Measurements from ENCODE around the gene MAP4K4. TPM values are rescaled to one million over a fixed set of nuclear protein-coding genes. Genes with fewer than 3 reads are reported as not detected.

Gene MAP4K4
- total RNA-seq, 1 donor from 2014 or later: 49.9 TPM

GRCh38 chr2:101692766-101693165 lies 4.7 kb upstream of the MAP4K4 start:
- DNase-seq (ENCODE audit: low spot score): no peak

- no peak for DNase-seq (ENCODE audit: low spot score)
These were observed 3.4 kb upstream of the MAP4K4 start for GRCh38 chr2:101693991-101694588.

GRCh38 chr2:101696272-101697123 lies 1.0 kb upstream of the MAP4K4 start:
- peak; percentile 52 for DNase-seq (ENCODE audit: low spot score)

GRCh38 chr2:101698014-101698843 lies 722 bp downstream of the MAP4K4 start:
- no peak for DNase-seq (ENCODE audit: low spot score)

GRCh38 chr2:101698844-101699754 lies 1.6 kb downstream of the MAP4K4 start:
- no peak for DNase-seq (ENCODE audit: low spot score)

GRCh38 chr2:101699755-101700461 lies 2.4 kb downstream of the MAP4K4 start:
- no peak for DNase-seq (ENCODE audit: low spot score)

- no peak for DNase-seq (ENCODE audit: low spot score)
These were observed 6.5 kb downstream of the MAP4K4 start for GRCh38 chr2:101704046-101704466.

GRCh38 chr2:101704816-101705578 lies 7.5 kb downstream of the MAP4K4 start:
- no peak for DNase-seq (ENCODE audit: low spot score)

GRCh38 chr2:101706121-101706818 lies 8.8 kb downstream of the MAP4K4 start:
- DNase-seq (ENCODE audit: low spot score): no peak

- DNase-seq (ENCODE audit: low spot score): no peak
These were observed 9.3 kb downstream of the MAP4K4 start for GRCh38 chr2:101706819-101707177.

GRCh38 chr2:101710036-101710435 lies 12.5 kb downstream of the MAP4K4 start:
- no peak for DNase-seq (ENCODE audit: low spot score)

- DNase-seq (ENCODE audit: low spot score): no peak
These were observed 13.2 kb downstream of the MAP4K4 start for GRCh38 chr2:101710471-101711318.

- DNase-seq (ENCODE audit: low spot score): no peak
These were observed 16.6 kb downstream of the MAP4K4 start for GRCh38 chr2:101714118-101714517.

GRCh38 chr2:101717071-101717845 lies 19.8 kb downstream of the MAP4K4 start:
- DNase-seq (ENCODE audit: low spot score): no peak

GRCh38 chr2:101718479-101718878 lies 21.0 kb downstream of the MAP4K4 start:
- no peak for DNase-seq (ENCODE audit: low spot score)

- no peak for DNase-seq (ENCODE audit: low spot score)
These were observed 21.6 kb downstream of the MAP4K4 start for GRCh38 chr2:101718993-101719571.

GRCh38 chr2:101720732-101721131 lies 23.2 kb downstream of the MAP4K4 start:
- DNase-seq (ENCODE audit: low spot score): no peak

All from ureter (tissue), 1 donor.